GM19324 (cell line): ENCODE data around the gene YBEY.
A peak's percentile ranks its signal among the peaks of the same experiment; 100 is the strongest.
"Not testable (repeated sequence)": the region's sequence is repeated elsewhere in the genome, so short reads cannot be mapped to it uniquely, and the experiment has no call there.

ENCODE experiments used
- ATAC-seq: cut with Tn5 transposase; IDR thresholded peaks from one replicate; pipeline ENCODE4 v1.9.1; 2021; ENCODE audit warnings: mild to moderate bottlenecking, moderate library complexity; ENCODE audit not compliant: unreplicated experiment, low FRiP score

YBEY gene

DNA sequence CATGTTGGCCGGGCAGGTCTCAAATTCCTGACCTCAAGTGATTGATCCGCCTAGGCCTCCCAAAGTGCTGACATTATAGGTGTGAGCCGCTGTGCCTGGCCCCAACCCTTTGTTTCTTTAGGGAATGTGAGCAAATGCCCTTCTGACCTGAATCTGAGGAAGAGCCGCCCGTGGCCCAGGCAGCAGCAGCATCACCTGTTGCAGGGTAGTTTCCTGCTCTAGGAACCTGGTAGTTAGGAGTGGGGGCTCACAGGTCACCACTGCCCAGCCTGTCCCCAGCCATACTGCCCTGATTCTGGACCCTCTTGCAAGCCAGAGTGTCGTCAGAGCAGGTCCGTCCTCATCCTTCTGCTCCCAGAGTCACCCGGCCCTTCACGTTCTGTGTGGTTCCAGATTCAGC lies 13.0 kb downstream of the YBEY start:
- no peak for ATAC-seq

DNA sequence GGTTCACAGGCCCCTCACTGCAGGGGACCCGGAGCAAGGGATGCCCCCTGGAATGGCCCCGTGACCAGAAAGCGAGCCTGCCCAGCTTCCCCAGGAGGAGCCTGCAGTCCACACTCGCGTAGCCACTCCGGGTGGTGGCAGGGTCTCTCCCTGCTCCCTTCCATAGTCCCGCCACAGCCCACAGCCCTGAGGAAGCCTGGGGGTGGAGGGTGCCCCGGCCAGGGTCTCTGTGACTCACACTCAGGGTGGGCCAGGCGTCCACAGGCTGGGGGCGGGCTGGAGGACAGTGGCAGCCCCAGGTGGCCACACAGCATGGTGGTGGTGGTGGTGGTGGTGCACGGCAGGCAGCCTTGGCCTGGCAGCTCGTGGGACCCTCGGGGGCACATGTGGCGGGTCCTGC lies 15.6 kb downstream of the YBEY start:
- ATAC-seq: no peak

DNA sequence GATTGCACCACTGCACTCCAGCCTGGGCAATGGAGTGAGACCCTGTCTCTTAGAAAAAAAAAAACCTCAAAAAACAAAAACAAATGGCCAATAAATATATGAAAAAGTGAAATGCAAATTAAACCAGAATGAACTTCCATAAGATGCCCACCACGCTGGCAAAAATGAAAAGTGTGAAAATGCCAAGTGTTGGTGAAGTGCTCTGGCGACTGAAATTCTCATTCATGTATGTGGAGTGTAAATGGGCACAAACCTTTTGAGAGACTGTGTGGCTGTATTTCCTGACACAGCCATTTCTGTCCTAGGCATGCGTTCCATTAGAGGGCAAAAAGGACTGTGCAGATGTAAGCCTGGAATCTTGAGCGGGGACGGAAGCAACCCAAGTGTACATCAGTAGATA lies 18.3 kb downstream of the YBEY start:
- ATAC-seq: no peak

DNA sequence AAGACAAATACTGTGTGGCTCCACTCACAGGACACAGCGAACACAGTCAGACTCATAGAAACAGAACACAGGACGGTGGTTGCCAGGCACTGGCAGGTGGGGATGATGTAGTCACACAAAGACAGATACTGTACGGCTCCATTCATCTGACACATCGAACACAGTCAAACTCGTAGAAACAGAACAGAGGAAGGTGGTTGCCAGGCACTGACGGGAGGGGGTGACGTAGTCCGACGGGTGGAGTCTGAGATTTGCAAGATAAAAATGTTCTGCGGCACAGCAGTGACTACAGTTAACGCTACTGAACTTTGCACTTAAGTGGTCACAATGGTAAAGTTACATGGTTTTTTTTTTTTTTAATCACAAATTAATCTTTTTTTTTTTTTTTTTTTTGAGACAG lies 18.8 kb downstream of the YBEY start:
- no peak for ATAC-seq

DNA sequence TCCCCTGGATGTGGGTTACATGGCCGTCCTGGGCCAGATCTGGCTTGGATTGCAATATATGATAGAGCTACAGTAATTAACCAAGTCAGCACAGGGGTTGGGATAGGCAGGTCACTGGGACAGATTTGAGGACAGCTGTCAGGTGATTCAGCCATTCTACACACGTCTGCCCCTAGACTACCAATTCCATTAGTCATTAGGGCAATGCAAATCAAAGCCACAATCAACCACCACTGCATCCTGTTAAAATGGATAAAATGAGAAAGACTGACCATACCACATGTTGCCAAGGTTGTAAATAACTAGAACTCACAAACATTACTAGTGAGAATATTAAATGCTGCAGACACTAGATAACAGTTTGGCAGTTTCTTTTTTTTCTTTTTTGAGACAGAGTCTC lies 21.5 kb downstream of the YBEY start:
- ATAC-seq: no peak

DNA sequence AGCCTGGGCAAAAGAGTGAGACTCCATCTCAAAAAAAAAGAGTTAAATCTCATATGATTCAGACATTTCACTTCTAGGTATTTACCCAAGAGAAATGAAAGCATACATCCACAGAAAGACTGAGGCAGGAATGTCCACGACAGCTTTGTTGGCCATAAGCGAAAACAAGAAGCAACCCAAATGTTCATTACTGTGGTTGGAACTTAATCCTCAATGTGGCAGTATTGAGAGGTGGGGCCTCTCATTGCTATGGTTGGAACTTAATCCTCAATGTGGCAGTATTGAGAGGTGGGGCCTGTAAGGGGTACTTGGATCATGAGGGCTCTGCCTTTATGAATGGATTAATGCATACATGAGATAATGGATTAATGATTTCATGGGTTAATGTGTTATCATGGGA lies 22.3 kb downstream of the YBEY start:
- no peak for ATAC-seq

DNA sequence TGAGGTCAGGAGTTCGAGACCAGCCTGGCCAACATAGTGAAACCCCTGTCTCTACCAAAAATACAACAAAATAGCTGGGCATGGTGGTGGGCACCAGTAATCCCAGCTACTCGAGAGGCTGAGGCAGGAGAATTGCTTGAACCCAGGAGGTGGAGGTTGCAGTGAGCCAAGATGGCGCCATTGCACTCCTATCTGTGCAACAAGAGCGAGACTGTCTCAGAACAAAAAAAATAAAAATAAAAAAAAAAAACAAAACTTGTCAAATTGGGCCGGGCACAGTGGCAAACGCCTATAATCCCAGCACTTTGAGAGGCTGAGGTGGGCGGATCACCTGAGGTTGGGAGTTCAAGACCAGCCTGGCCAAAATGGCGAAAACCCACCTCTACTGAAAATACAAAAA lies 24.1 kb downstream of the YBEY start:
- not testable (repeated sequence) for ATAC-seq

DNA sequence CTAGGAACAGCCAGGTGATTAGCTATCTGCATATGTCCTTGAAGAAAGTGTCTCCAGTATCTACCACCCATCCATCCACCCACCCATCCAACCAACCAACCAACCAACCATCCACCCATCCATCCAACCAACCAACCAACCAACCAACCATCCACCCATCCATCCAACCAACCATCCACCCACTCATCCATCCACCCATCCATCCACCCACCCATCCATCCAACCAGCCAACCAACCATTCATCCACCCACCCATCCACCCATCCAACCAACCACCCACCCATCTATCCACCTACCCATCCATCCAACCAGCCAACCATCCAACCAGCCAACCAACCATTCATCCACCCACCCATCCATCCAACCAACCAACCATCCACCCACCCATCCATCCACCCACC lies 25.4 kb downstream of the YBEY start:
- ATAC-seq: no peak

DNA sequence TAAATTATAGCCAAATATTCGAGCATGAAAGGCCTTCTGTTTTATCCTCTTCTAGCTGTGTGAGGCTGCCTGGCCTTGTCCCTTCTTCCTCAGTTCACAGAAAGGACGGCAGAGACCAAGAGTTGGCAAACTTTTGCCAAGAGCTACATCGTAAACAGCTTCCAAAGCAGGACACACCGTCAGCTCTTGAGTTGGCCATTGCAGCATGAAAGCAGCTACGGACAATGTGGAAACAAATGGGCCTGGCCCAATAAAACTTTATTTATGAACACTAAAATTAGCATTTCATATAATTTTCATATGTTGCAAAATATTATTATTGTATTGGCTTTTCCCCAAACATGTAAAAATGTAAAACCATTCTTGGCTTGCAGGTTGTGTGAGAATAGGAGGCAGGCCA lies 26.8 kb downstream of the YBEY start:
- ATAC-seq: no peak

DNA sequence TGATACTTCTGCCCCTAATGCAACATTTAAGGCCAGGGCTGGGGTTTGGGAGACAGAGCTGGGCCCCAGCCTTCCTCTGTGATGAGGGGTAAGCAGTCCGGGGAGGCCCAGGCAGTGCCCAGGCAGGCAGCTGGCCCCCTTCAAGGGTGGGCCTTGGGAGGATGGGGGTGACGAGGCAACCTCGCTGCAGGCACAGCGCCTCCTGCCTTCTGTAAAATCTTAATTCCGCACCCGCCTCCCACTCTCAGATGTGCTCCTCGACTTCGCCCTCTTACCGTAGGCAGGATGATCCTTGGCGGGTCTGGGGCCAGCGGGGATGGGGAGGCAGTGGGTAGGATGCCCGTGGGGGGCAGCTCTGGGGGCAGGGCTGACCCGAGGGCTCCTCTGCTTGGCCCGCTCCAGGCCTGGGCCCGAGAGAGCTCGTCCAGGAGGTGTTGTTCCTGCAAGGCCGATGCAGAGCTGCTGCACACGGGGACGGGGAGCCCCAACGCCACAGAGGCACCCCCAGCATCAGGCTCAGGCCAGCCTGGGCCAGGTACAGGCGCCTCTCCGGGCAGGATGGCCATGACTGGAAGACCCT lies 28.4 kb downstream of the YBEY start:
- ATAC-seq: no peak

DNA sequence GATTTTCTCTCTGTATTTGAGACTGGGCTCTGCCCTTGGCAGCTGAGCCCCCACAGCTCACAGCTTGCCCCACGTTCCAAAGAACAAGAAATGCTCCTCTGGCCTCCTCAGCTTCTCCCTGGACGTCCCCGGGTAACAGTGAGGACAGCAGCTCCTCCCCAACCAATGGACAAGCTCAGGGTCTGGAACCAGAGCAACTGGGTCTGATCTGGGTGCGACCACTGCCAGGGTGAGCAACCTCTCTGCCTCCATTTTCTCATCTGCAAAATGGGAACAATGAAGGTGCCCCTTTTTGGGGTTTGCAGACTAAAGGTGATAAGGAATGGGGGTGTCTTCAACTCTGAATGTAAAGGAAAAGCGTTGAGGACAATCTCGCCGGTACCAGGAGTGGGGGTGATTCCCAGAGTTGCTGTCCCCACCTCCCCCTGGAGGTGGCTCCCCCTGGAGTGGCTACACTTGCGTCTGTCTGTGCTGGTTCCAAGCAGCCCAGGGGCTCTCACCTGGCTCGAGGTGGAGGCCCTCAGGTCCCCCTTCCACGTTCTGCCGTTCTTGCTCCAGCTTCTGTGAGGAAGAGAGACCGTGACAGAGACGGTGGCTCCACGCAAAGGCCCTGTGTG lies 30.7 kb downstream of the YBEY start:
- no peak for ATAC-seq

DNA sequence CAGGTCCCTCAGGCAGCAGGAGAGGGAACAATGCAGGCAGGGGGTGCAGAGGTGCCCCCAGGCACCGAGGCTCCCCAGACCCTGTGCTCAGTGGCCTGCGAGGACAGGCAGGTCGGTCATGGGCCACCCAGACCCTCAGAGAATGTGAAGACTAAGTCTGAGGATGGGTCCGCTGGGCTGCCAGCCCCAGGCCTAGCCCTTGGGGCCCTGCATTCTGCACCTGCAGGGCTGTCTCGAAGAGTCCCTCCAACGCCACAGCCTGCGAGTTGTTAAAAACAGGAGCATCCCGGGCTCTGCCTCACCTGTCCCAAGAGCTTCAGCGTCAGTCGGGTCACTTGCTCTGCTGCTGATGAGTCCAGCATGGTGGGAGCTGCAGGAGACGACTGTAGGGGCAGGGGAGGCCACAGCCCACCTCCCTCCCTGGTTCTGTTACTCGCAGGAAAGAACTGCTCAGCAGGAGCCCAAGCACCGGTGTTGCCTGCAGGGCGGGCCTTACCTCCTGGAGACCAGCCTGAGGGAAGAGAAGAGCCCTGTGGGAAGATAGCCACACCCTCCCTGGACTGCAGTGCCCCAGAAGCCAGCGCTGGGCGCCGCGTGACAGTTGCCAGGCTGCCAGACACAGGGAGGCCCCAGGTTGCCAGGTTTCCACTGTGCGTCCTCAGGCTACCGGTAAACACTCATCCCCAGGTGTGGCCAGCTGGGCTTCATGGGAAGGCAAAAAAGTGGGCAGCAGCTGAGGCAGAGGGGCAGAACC lies 31.7 kb downstream of the YBEY start:
- ATAC-seq: no peak

DNA sequence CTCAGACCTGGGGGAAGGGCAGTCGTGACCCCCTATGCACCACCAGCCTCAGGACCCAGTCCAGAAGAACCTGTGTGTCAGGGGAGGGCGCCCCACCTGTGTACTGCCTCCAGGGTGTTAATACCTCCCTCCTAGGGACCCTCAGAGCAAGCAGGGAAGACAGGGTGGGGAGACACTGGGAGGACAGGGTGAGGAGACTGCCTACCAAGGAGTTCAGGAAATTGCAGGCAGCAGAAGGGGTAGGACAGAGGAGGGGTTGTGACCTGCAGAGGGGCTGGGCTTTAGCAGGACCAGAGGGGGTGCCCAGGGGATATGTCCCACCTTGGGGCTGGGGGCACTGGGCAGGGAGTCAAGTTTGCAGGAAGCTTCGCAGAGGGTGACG lies 32.3 kb downstream of the YBEY start:
- ATAC-seq: no peak

DNA sequence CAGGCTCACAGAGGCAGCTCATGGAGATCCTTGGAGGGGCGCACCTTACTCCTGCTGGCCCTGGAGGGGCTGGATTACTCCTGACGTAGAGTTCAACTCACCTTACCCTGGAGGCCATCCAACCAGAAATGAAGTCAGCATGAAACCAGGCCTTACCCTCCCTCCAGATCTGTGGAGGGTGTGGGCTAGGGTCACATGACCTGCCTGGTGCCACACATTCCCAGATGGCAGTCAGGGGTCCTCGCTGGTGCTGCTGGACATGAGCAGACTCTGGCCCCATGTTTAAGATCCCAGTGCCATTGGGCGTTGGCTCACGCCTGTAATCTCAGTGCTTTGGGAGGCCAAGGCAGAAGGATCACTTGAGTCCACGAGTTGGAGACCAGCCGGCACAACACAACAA lies 33.0 kb downstream of the YBEY start:
- no peak for ATAC-seq

DNA sequence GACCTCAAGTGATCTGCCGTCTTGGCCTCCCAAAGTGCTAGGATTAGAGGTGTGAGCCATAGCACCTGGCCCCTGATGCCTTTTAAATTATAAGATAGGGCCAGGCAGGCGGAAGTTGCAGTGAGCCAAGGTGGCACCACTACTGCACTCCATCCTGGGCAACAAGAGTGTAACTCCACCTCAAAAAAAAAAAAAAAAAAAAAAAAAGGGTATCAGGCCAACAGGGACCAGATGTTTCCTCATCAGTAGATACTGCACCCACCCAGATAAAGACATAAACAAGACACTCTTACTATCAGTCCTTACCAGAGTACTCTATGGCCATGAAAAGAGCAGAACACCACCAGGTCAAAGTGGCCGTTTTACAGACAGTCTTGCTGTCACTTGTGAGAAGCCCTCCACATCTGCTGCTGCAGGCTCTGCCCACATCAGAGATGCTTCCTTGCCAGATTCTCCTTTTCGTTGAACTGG lies 34.2 kb downstream of the YBEY start:
- ATAC-seq: no peak

DNA sequence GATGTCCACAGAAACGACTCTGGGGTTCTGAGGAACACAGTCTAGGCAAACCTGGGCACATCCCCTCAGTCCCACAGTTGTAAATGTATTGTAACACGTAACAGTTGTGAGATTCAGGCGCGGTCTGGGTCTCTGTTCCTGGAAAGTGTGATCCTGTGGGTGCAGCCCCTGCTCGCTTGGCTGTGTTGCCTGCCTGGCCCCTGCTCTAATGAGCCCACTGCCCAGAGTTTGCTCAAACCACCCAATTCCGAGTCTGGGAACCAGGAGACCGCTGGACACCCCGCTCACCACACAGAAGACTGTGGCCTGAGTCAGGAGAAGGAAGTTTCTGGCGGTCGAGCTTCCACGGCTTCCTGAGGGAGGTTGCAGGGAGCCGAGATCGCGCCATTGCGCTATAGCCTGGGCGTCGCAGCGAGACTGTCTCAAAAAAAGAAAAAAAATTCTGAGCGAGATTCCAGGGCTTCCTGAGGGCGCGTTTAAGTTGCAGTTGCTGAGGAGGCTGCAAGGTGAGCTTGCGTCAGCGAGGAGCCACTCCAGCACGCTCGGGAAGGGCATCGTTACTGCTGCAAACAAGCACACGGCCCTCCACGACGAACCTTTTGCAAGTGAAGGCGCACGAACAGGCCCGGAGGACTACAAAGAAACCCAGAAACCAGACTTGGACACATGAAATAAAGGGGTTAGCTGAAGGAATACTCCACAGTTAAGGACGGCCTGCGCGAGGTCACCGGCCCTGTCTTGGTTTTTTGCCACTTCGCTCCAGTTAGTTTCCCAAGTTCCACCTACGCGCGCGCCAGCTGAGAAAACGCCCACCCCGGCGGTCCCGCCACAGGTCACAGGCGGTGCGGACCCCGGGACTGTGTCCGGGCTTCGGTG lies 36.4 kb downstream of the YBEY start:
- no peak for ATAC-seq

DNA sequence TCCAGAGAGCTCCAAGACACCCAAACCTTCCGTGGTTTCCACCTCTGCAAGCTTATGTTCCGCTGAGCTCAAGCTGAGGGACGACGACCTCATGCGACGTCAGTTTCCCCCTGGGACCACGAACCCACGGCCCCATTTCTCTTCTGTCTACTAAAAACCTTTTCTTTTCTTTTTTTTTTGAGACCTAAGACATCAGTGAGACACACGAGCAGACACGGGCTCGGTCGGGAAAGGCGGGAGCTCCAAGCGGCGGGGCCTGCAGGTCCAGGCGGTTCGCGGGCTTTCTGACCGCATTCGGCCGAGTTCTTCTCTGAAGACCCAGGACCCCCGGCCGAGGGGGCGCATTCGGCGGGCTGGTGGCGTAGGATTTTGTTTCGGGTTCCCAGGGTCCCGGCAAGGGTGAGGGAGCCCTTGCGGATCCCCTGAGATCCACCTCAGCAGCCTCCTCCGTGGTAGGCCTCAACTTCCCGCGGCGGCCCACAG lies 37.1 kb downstream of the YBEY start:
- ATAC-seq: peak; percentile 11

DNA sequence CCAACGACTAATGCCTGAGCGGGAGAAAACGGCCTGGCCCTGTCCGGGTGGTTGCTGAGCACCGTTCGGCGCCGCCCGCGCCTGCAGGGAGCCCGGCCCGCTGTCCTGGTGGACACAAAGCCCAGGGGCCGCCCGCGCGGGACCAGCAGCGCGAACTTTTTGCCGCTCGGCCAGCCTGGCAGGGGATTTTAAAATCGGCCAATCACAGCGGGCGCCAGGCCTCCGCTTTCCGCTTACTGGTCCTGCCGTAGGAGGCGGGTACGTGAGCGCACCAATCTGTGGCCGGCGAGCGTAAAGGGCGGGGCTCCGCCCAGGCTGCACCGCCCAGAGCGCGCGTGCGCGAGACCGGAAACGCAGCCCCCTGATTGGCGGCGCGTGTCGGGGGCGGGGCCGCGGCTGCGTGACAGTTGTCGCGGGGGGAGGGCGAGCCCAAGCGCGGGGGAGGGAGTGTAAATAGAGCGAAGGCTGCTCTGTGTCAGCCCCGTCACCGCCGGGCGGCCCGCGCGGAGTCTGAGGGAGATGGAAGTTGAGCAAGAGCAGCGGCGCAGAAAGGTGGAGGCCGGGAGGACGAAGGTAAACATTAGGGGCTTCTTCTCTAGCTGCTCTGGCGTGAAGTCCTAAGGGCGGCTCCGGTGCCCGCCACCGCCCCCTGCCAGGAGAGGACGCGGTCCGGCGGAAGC lies 37.7 kb downstream of the YBEY start, which contains the start of the genes C21orf58 and PCNT:
Gene C21orf58 (minus strand): TSS at position 161 of the 680 bp plus-strand sequence. CDS start 1,132 bp downstream, outside the sequence.
Gene PCNT (plus strand): TSS at position 447 of the 680 bp plus-strand sequence. CDS start 73 bp downstream, at position 520.
- ATAC-seq: peak; percentile 86

DNA sequence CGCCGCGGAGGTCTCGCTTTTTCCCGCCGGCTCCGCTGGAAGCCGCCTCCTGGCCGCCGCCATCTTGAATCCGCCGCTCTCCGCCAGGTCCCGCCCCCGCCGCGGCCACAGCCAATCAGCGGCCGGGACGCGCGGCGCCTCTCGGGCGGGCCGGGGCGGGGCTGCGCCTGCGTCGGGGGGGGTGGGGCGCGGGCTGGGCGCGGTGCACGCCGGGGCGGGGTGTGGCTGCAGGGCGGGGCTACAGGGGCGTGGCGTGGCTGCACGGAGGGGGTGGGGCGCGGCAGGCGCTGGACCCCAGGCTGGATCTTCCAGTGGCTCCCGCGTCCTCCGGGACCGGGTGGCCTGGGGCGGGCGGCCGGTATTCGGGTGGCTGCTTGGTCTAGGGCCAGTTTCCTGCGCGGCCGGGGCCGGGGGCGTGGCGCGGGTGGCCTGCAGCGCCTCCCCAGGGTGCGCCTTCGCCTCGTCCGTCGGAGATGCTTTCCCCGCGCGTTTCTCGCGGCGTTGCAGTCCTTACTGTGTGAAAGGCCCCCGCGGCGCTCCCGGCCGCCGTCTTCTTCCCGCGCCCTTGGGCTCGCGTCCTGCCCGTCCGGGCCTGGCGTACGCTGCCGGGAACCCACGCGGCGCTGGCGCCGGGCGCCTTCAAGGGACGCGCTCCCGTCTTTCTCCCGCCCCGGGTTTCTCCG lies 38.4 kb downstream of the YBEY start:
- peak; percentile 60 for ATAC-seq
